Endothelial cell of umbilical vein (primary cell): Measurements from ENCODE around the gene ALOX5. TPM values are rescaled to one million over a fixed set of nuclear protein-coding genes. Genes with fewer than 3 reads are reported as not detected.

ENCODE experiments used
- Bru-seq: library from RNA; stranded (reverse); fragments of 400-500 nt; gene quantifications from one replicate; lab custom pipeline; 2021; lab: Mats Ljungman, UMichigan
- BruChase-seq, 2 experiments: library from RNA; stranded (reverse); fragments of 400-500 nt; gene quantifications; one replicate each; lab custom pipeline; 2021; lab: Mats Ljungman, UMichigan
- BruUV-seq: library from RNA; stranded (reverse); fragments of 400-500 nt; replicated peaks from 2 replicates; lab custom pipeline; 2021; lab: Mats Ljungman, UMichigan
- CTCF ChIA-PET: fragments of 300-600, 350-600 bp; sonication (Branson Sonifier 250); formaldehyde crosslinking; loops from one replicate; lab custom pipeline; 2021; ENCODE audit warnings: antibody characterized with exemption, inconsistent platforms; lab: Charles Lee
- POLR2A ChIA-PET: fragments of 300-600, 350-600 bp; sonication (Branson Sonifier 250); formaldehyde crosslinking; loops from one replicate; lab custom pipeline; 2021; ENCODE audit warnings: antibody characterized with exemption, inconsistent platforms; lab: Charles Lee
- DNase-seq: peaks from one replicate; pipeline ENCODE4 v3.0.0-alpha.2; 2011; ENCODE audit warnings: low read depth, low spot score
- FAIRE-seq: peaks from 2 replicates; lab custom pipeline; 2011; peaks lifted over from hg19 to GRCh38; lab: Jason Lieb, UNC
- H2AFZ ChIP-seq: 2 replicates; pipeline ENCODE4 v1.6.0; 2012; ENCODE audit warnings: low read depth, low read length, control low read depth, inconsistent platforms
- H3K27ac ChIP-seq: 2 replicates; pipeline ENCODE4 v1.5.1; 2011; ENCODE audit warnings: low read depth, mild to moderate bottlenecking, control low read depth, low read length, moderate library complexity; ENCODE audit not compliant: insufficient read depth
- H3K27me3 ChIP-seq, 2 experiments: 2 replicates each; pipeline versions ENCODE4 v1.6.0 to v1.6.1; 2011; ENCODE audit warnings: low read length in 2 of 2, mixed read lengths in 1 of 2; ENCODE audit not compliant: control insufficient read depth in 2 of 2, insufficient read depth in 2 of 2
- H3K36me3 ChIP-seq, 2 experiments: 2 replicates in 1 of 2; 3 replicates in 1 of 2; pipeline ENCODE4 v1.5.1; 2011; ENCODE audit warnings: low read length in 2 of 2, mild to moderate bottlenecking in 1 of 2, moderate library complexity in 1 of 2; ENCODE audit not compliant: control insufficient read depth in 2 of 2, insufficient read depth in 2 of 2; ENCODE audit errors: extremely low read depth in 1 of 2
- H3K4me1 ChIP-seq: 3 replicates; pipeline ENCODE4 v1.5.1; 2011; ENCODE audit warnings: mild to moderate bottlenecking, low read length; ENCODE audit not compliant: control insufficient read depth, insufficient read depth; ENCODE audit errors: extremely low read depth
- H3K4me2 ChIP-seq: 2 replicates; pipeline ENCODE4 v1.6.1; 2011; ENCODE audit warnings: low read length, control low read depth, mixed read lengths; ENCODE audit not compliant: insufficient read depth
- H3K4me3 ChIP-seq, 3 experiments: fragments of 200-600 bp in 1 of 3; sonication (generic), shearing (Covaris generic) in 1 of 3; replicated peaks in 1 of 3; 2 replicates each; pipeline ENCODE4 v1.5.1; 2011 to 2016; ENCODE audit warnings: control low read depth in 3 of 3, low read length in 3 of 3, mild to moderate bottlenecking in 2 of 3, inconsistent platforms in 1 of 3, low read depth in 1 of 3, moderate library complexity in 1 of 3; ENCODE audit not compliant: insufficient read depth in 1 of 3
- H3K79me2 ChIP-seq: 2 replicates; pipeline ENCODE4 v1.6.0; 2012; ENCODE audit warnings: low read length, inconsistent platforms; ENCODE audit not compliant: control insufficient read depth, insufficient read depth
- H3K9ac ChIP-seq: replicated peaks from 2 replicates; pipeline ENCODE3; 2011; ENCODE audit warnings: low read length, control low read depth; ENCODE audit not compliant: insufficient read depth; ENCODE audit errors: extremely low read depth
- H3K9me1 ChIP-seq: replicated peaks from 3 replicates; pipeline ENCODE4 v1.6.0; 2011; ENCODE audit warnings: mild to moderate bottlenecking, low read length; ENCODE audit not compliant: control insufficient read depth, insufficient read depth; ENCODE audit errors: extremely low read depth
- H3K9me3 ChIP-seq: replicated peaks from 2 replicates; pipeline ENCODE4 v1.5.1; 2012; ENCODE audit warnings: low read length, inconsistent platforms; ENCODE audit not compliant: control insufficient read depth, insufficient read depth
- H4K20me1 ChIP-seq: replicated peaks from 2 replicates; pipeline ENCODE3; 2011; ENCODE audit warnings: mild to moderate bottlenecking, low read length; ENCODE audit not compliant: control insufficient read depth, insufficient read depth; ENCODE audit errors: extremely low read depth
- CTCF ChIP-seq, 2 donors: IDR thresholded peaks; 1 replicate in 1 of 2; 2 replicates in 1 of 2; pipeline ENCODE4 v1.5.1; 2011; ENCODE audit warnings: low read length in 2 of 2, mild to moderate bottlenecking in 2 of 2, moderate library complexity in 2 of 2, control low read depth in 1 of 2, inconsistent platforms in 1 of 2, low read depth in 1 of 2; ENCODE audit not compliant: insufficient read depth in 1 of 2; ENCODE audit errors: extremely low read depth in 1 of 2
- EZH2 ChIP-seq: IDR thresholded peaks from 2 replicates; pipeline ENCODE4 v1.6.1; 2012; ENCODE audit warnings: borderline replicate concordance, low read depth, mild to moderate bottlenecking, moderate library complexity, low read length, inconsistent platforms; ENCODE audit not compliant: severe bottlenecking
- POLR2A ChIP-seq: IDR thresholded peaks from 2 replicates; pipeline ENCODE4 v1.6.1; 2012; ENCODE audit warnings: low read depth, mild to moderate bottlenecking, control low read depth, low read length
- dilution Hi-C: fragments of 300-500 bp; cut with MboI; formaldehyde crosslinking; loops from one replicate; pipeline ENCODE4 v1.15.0; 2019; ENCODE audit warnings: low sequenced_read_pairs; ENCODE audit not compliant: extremely low pct_ligation_motif_present
- intact Hi-C: fragments of 100-400 bp; cut with micrococcal nuclease; formaldehyde crosslinking; loops from one replicate; pipeline ENCODE4 v1.10.0; 2022
- long read RNA-seq: library from polyadenylated mRNA; stranded (forward); transcript quantifications from one replicate; pipeline ENCODE4 v2.0.0, GENCODE V29; 2021
- polyA minus RNA-seq, 3 experiments: library from RNA; depleted of rRNA, polyadenylated mRNA; stranded (reverse); fragments of >200 nt; gene quantifications; 1 replicate in 1 of 3; 2 replicates in 2 of 3; pipeline ENCODE4 v1.2.3, GENCODE V29; 2011
- polyA plus RNA-seq, 4 experiments: library from polyadenylated mRNA; depleted of rRNA in 3 of 4; stranded (reverse) in 3 of 4; unstranded in 1 of 4; fragments of >200 nt; gene quantifications; 2 replicates each; pipeline versions ENCODE4 v1.2.1 to v1.2.3, GENCODE V29; 2011 to 2012; ENCODE audit warnings: missing spikeins in 1 of 4
- total RNA-seq: library from RNA; stranded (reverse); gene quantifications from 2 replicates; pipeline ENCODE4 v1.2.3, GENCODE V29; 2021

Gene ALOX5
- total RNA-seq (not detected in 2 replicates), polyA plus RNA-seq (0.04 and 0.08 TPM in 2 replicates), polyA minus RNA-seq (not detected in 2 replicates), Bru-seq, nascent RNA (percentile 1 among the genes with signal in this experiment), BruChase-seq, experiment 1, labeled RNA remaining after a 6-hour chase (percentile 11 among the genes with signal in this experiment), BruChase-seq, experiment 2, labeled RNA remaining after a 2-hour chase (percentile 5 among the genes with signal in this experiment)
- polyA plus RNA-seq (2011; cell fraction: cytosol; rRNA removed): not detected in 2 replicates
- polyA plus RNA-seq (2011; cell fraction: nucleus; rRNA removed): 0.20 and 0.21 TPM in 2 replicates
- not detected in 2 replicates for polyA plus RNA-seq (2012)
- 1.1 TPM for polyA minus RNA-seq (2011; cell fraction: cytosol; rRNA and poly(A)+ RNA removed)
- polyA minus RNA-seq (2011; cell fraction: nucleus; rRNA and poly(A)+ RNA removed): not detected in 2 replicates
- long read RNA-seq: 0 reads

GRCh38 chr10:45373576-45374349 is at the start of gene ALOX5:
Gene ALOX5, plus strand, starts transcription at chr10:45374216. Its CDS starts 64 bp downstream, at chr10:45374280.
- Histone ChIP-seq H3K36me3 (no peaks in the 10 kb centered on the region), H3K9me1 (no peaks in the 10 kb centered on the region), H4K20me1 (no peaks in the 10 kb centered on the region), H3K4me1 (peaks cover 8% of the 10 kb centered on the region), H3K4me2 (peak within 1 kb of the TSS; percentile 62), H3K27me3 (peaks cover 26 to 44% of the 10 kb centered on the region in 2 experiments), H3K9me3 (no peaks in the 10 kb centered on the region), H3K27ac (no peak within 1 kb of the TSS), H3K79me2 (no peaks in the 10 kb centered on the region), H3K9ac (no peak within 1 kb of the TSS), H3K4me3 (peak within 1 kb of the TSS in 1 of 3 experiments; percentile 19), H2AFZ (peak within 1 kb of the TSS; percentile 65)
- FAIRE-seq (no peak), DNase-seq (no peak)
- no TSS peak for BruUV-seq
- dilution Hi-C loops: no loop called here
- intact Hi-C loops: loop anchor here (5.0 kb wide), 2 partner anchors 76 to 366 kb away; no protein-coding TSS in a partner anchor
- POLR2A ChIA-PET: no interaction called here
- CTCF ChIA-PET: no interaction called here
- TF ChIP-seq CTCF (IDR thresholded peaks at IDR 0.05; ENCODE audit: extremely low read depth in 1 of 2, insufficient read depth in 1 of 2, low read depth in 1 of 2, low read length in 2 of 2) (no peak), EZH2 (peak; percentile 69), POLR2A (no peak)
